H1 (cell line): ENCODE results near the gene BBLN. TPM values are rescaled to one million over a fixed set of nuclear protein-coding genes. Genes with fewer than 3 reads are reported as not detected.

Experiments
- CTCF ChIA-PET: fragments of 300-600 bp; sonication (Branson Sonifier 250); formaldehyde crosslinking; loops from one replicate; lab custom pipeline; 2021; ENCODE audit not compliant: partially characterized antibody; lab: Charles Lee
- POLR2A ChIA-PET: fragments of 300-600 bp; sonication (Branson Sonifier 250); formaldehyde crosslinking; loops from one replicate; lab custom pipeline; 2021; ENCODE audit warnings: inconsistent platforms; ENCODE audit not compliant: partially characterized antibody; lab: Charles Lee
- DNase-seq, 2 experiments: peaks; one replicate each; pipeline versions ENCODE4 v3.0.0 to v3.0.0-alpha.2; 2010 to 2022; ENCODE audit warnings: low spot score in 2 of 2, low read depth in 1 of 2, mixed read lengths in 1 of 2
- FAIRE-seq: peaks from 2 replicates; lab custom pipeline; 2011; peaks lifted over from hg19 to GRCh38; lab: Jason Lieb, UNC
- H2AFZ ChIP-seq: 2 replicates; pipeline ENCODE4 v1.8.1; 2012; ENCODE audit warnings: low read length, inconsistent platforms
- H2AK5ac ChIP-seq: 2 replicates; pipeline ENCODE4 v1.6.1; 2013; ENCODE audit warnings: low read depth, low read length
- H2BK120ac ChIP-seq: replicated peaks from 2 replicates; pipeline ENCODE3; 2013; ENCODE audit warnings: low read depth, low read length, inconsistent platforms
- H2BK12ac ChIP-seq: 2 replicates; pipeline ENCODE4 v1.6.1; 2013; ENCODE audit warnings: low read depth, low read length
- H2BK15ac ChIP-seq: 2 replicates; pipeline ENCODE4 v1.6.1; 2013; ENCODE audit warnings: low read length
- H2BK20ac ChIP-seq: 2 replicates; pipeline ENCODE4 v1.6.1; 2013; ENCODE audit warnings: low read length
- H2BK5ac ChIP-seq: 2 replicates; pipeline ENCODE4 v1.6.1; 2013; ENCODE audit warnings: low read depth, low read length
- H3K14ac ChIP-seq: 2 replicates; pipeline ENCODE4 v1.6.1; 2013; ENCODE audit warnings: inconsistent platforms; ENCODE audit not compliant: insufficient read length
- H3K18ac ChIP-seq: 2 replicates; pipeline ENCODE4 v1.6.1; 2013; ENCODE audit warnings: low read length; ENCODE audit errors: extremely low read depth
- H3K23ac ChIP-seq: 2 replicates; pipeline ENCODE4 v1.6.1; 2013; ENCODE audit warnings: inconsistent platforms; ENCODE audit not compliant: insufficient read length
- H3K23me2 ChIP-seq: 2 replicates; pipeline ENCODE4 v1.6.1; 2013; ENCODE audit warnings: low read depth, low read length
- H3K27ac ChIP-seq: 2 replicates; pipeline ENCODE4 v1.6.1; 2011; ENCODE audit warnings: low read depth, low read length, inconsistent platforms
- H3K27me3 ChIP-seq, 4 experiments: replicated peaks in 1 of 4; 1 replicate in 1 of 4; 2 replicates in 3 of 4; pipeline versions ENCODE4 v1.6.1 to v1.8.1; 2011 to 2013; ENCODE audit warnings: low read length in 3 of 4, mild to moderate bottlenecking in 3 of 4, inconsistent platforms in 2 of 4, mixed read lengths in 2 of 4, moderate library complexity in 1 of 4; ENCODE audit not compliant: control insufficient read depth in 3 of 4, insufficient read depth in 3 of 4; ENCODE audit errors: extremely low read depth in 1 of 4
- H3K36me3 ChIP-seq, 4 experiments: 2 replicates each; pipeline versions ENCODE4 v1.6.1 to v1.8.1; 2011 to 2013; ENCODE audit warnings: mild to moderate bottlenecking in 4 of 4, low read length in 3 of 4, moderate library complexity in 2 of 4, control low read depth in 1 of 4, inconsistent platforms in 1 of 4; ENCODE audit not compliant: insufficient read depth in 4 of 4, control insufficient read depth in 2 of 4
- H3K4ac ChIP-seq: replicated peaks from 2 replicates; pipeline ENCODE3; 2013; ENCODE audit warnings: low read length, low read depth, mixed read lengths, inconsistent platforms; ENCODE audit not compliant: insufficient read length
- H3K4me1 ChIP-seq, 4 experiments: replicated peaks in 1 of 4; 1 replicate in 1 of 4; 2 replicates in 3 of 4; pipeline versions ENCODE4 v1.6.1 to v1.8.1; 2011 to 2013; ENCODE audit warnings: low read length in 3 of 4, inconsistent platforms in 2 of 4, mixed read lengths in 1 of 4; ENCODE audit not compliant: insufficient read depth in 4 of 4, control insufficient read depth in 3 of 4
- H3K4me2 ChIP-seq, 2 experiments: 2 replicates each; pipeline versions ENCODE4 v1.6.1 to v1.8.1; 2011 to 2013; ENCODE audit warnings: low read depth in 2 of 2, low read length in 2 of 2, control low read depth in 1 of 2, inconsistent platforms in 1 of 2, mild to moderate bottlenecking in 1 of 2; ENCODE audit not compliant: insufficient read depth in 1 of 2
- H3K4me3 ChIP-seq, 4 experiments: fragments of 200-600, 300-600 bp in 1 of 4; sonication (generic), shearing (Covaris generic), sonication (Bioruptor Twin) in 1 of 4; 2 replicates each; pipeline versions ENCODE4 v1.5.1 to v1.8.1; 2011 to 2016; ENCODE audit warnings: low read length in 4 of 4, low read depth in 3 of 4, control low read depth in 2 of 4, inconsistent platforms in 2 of 4, mild to moderate bottlenecking in 2 of 4, mixed read lengths in 1 of 4, moderate library complexity in 1 of 4; ENCODE audit not compliant: insufficient read depth in 2 of 4; ENCODE audit errors: extremely low read depth in 1 of 4
- H3K56ac ChIP-seq: replicated peaks from 2 replicates; pipeline ENCODE3; 2013; ENCODE audit warnings: low read depth, mild to moderate bottlenecking, mixed read lengths, low read length, inconsistent platforms; ENCODE audit not compliant: insufficient read length
- H3K79me1 ChIP-seq: 2 replicates; pipeline ENCODE4 v1.6.1; 2013; ENCODE audit warnings: low read depth, low read length, control low read depth
- H3K79me2 ChIP-seq, 2 experiments: 2 replicates each; pipeline versions ENCODE4 v1.6.1 to v1.8.1; 2012 to 2013; ENCODE audit warnings: low read length in 2 of 2, mild to moderate bottlenecking in 2 of 2, inconsistent platforms in 1 of 2; ENCODE audit not compliant: insufficient read depth in 2 of 2, control insufficient read depth in 1 of 2
- H3K9ac ChIP-seq, 4 experiments: replicated peaks in 1 of 4; 1 replicate in 1 of 4; 2 replicates in 3 of 4; pipeline versions ENCODE4 v1.6.1 to v1.8.1; 2011 to 2013; ENCODE audit warnings: low read depth in 3 of 4, low read length in 3 of 4, control low read depth in 2 of 4, mild to moderate bottlenecking in 2 of 4, moderate library complexity in 2 of 4, inconsistent platforms in 1 of 4; ENCODE audit errors: extremely low read depth in 1 of 4
- H3K9me3 ChIP-seq, 2 experiments: 2 replicates each; pipeline versions ENCODE4 v1.6.1 to v1.8.1; 2012 to 2013; ENCODE audit warnings: mild to moderate bottlenecking in 2 of 2, moderate library complexity in 2 of 2, control low read depth in 1 of 2, inconsistent platforms in 1 of 2, low read depth in 1 of 2, low read length in 1 of 2, mixed read lengths in 1 of 2; ENCODE audit not compliant: insufficient read depth in 2 of 2
- H4K20me1 ChIP-seq, 2 experiments: replicated peaks in 1 of 2; 2 replicates each; pipeline versions ENCODE3 to v1.8.1; 2011 to 2013; ENCODE audit warnings: inconsistent platforms in 2 of 2, low read length in 2 of 2, mild to moderate bottlenecking in 1 of 2; ENCODE audit not compliant: insufficient read depth in 2 of 2, control insufficient read depth in 1 of 2
- H4K5ac ChIP-seq: 2 replicates; pipeline ENCODE4 v1.6.1; 2013; ENCODE audit warnings: low read length, low read depth, mixed read lengths, inconsistent platforms; ENCODE audit not compliant: insufficient read length
- H4K8ac ChIP-seq: 2 replicates; pipeline ENCODE4 v1.8.0; 2013; ENCODE audit warnings: mild to moderate bottlenecking, moderate library complexity, low read length, inconsistent platforms; ENCODE audit not compliant: insufficient read depth; ENCODE audit errors: extremely low read depth
- H4K91ac ChIP-seq: replicated peaks from 2 replicates; pipeline ENCODE3; 2013; ENCODE audit warnings: low read length, mixed read lengths, inconsistent platforms; ENCODE audit not compliant: insufficient read length
- EP300 ChIP-seq, 2 experiments: IDR thresholded peaks; 1 replicate in 1 of 2; 2 replicates in 1 of 2; pipeline ENCODE4 v1.6.1; 2011 to 2012; ENCODE audit warnings: low read depth in 2 of 2, low read length in 2 of 2, mild to moderate bottlenecking in 2 of 2, borderline replicate concordance in 1 of 2, inconsistent platforms in 1 of 2, moderate library complexity in 1 of 2
- EZH2 ChIP-seq: fragments of 200-600 bp; sonication (generic); IDR thresholded peaks from 2 replicates; pipeline ENCODE4 v1.7.1; 2012; ENCODE audit warnings: low read depth, mild to moderate bottlenecking, moderate library complexity, low read length, inconsistent platforms; ENCODE audit not compliant: severe bottlenecking
- KDM1A ChIP-seq: fragments of 200-600, 300-600 bp; sonication (generic); IDR thresholded peaks from 2 replicates; pipeline ENCODE4 v1.7.1; 2016; ENCODE audit warnings: mild to moderate bottlenecking, low read length, borderline replicate concordance
- KDM4A ChIP-seq: IDR thresholded peaks from one replicate; pipeline ENCODE4 v1.7.1; 2012; ENCODE audit warnings: low read depth, mild to moderate bottlenecking, moderate library complexity, low read length, inconsistent platforms; ENCODE audit not compliant: severe bottlenecking
- NRF1 ChIP-seq: IDR thresholded peaks from 2 replicates; pipeline ENCODE4 v1.6.1; 2011; ENCODE audit warnings: mild to moderate bottlenecking, low read depth, low read length, improper control_type of control experiment
- PHF8 ChIP-seq: fragments of 200-600 bp; sonication (generic); conservative IDR thresholded peaks from 2 replicates; pipeline ENCODE4 v1.7.1; 2012; ENCODE audit warnings: low read depth, mild to moderate bottlenecking, inconsistent platforms, low read length, moderate library complexity
- POLR2A ChIP-seq, 2 experiments: IDR thresholded peaks; 1 replicate in 1 of 2; 2 replicates in 1 of 2; pipeline ENCODE4 v1.6.1; 2011; ENCODE audit warnings: low read depth in 2 of 2, low read length in 2 of 2, mild to moderate bottlenecking in 2 of 2; ENCODE audit errors: control extremely low read depth in 1 of 2
- POLR2AphosphoS5 ChIP-seq: IDR thresholded peaks from 2 replicates; pipeline ENCODE4 v1.6.1; 2011; ENCODE audit warnings: low read depth, low read length
- SIRT6 ChIP-seq: IDR thresholded peaks from one replicate; pipeline ENCODE4 v1.7.1; 2012; ENCODE audit warnings: low read length, inconsistent platforms
- SP1 ChIP-seq: IDR thresholded peaks from 2 replicates; pipeline ENCODE4 v1.6.1; 2011; ENCODE audit warnings: low read depth, low read length
- WGBS, 2 experiments: shearing (Covaris generic) in 1 of 2; methylation state at CpG; one replicate each; pipeline versions ENCODE4 v1.1.6 to v1.1.7; 2013 to 2015; ENCODE audit warnings: low lambda C conversion rate in 2 of 2, mixed read lengths in 2 of 2, inconsistent platforms in 1 of 2, low coverage in 1 of 2, missing lambda C conversion rate in 1 of 2; ENCODE audit not compliant: insufficient replicate concordance in 2 of 2, insufficient coverage in 1 of 2, insufficient read length in 1 of 2; ENCODE audit errors: extremely low coverage in 1 of 2, missing lambda C conversion rate in 1 of 2; 5-methylcytosine and 5-hydroxymethylcytosine counted together
- polyA plus RNA-seq, 7 experiments: library from polyadenylated mRNA; depleted of rRNA in 3 of 7; stranded (reverse) in 5 of 7; unstranded in 2 of 7; fragments of >200 nt in 5 of 7; fragments of 200-250 nt in 2 of 7; gene quantifications; 1 replicate in 5 of 7; 2 replicates in 1 of 7; 4 replicates in 1 of 7; pipeline versions ENCODE4 v1.2.1 to v1.2.3, GENCODE V29; 2011 to 2013; ENCODE audit warnings: missing spikeins in 2 of 7, mixed read lengths in 2 of 7
- total RNA-seq: library from RNA; stranded (reverse); fragmentation: NEBNext Ultra II Directional; extraction: Animal tissue kit (Norgen Biotek cat#: 25700); gene quantifications from 2 replicates; pipeline ENCODE4 v1.2.1, GENCODE V29; 2021
- TF ChIP-seq, protein P1 (sequence below), 3 experiments: IDR thresholded peaks; 1 replicate in 2 of 3; 2 replicates in 1 of 3; pipeline versions ENCODE4 v1.5.1 to v1.6.1; 2011; ENCODE audit warnings: low read length in 3 of 3, mild to moderate bottlenecking in 3 of 3, inconsistent platforms in 2 of 3, low read depth in 1 of 3, moderate library complexity in 1 of 3; ENCODE audit not compliant: insufficient read depth in 1 of 3; ENCODE audit errors: control extremely low read depth in 1 of 3

BBLN gene
- total and polyA plus RNA-seq, 2 of the 8 experiments (the other 6 are each of a cell fraction or from before 2014, with no cell fraction given): 63.1 to 164 TPM

DNA sequence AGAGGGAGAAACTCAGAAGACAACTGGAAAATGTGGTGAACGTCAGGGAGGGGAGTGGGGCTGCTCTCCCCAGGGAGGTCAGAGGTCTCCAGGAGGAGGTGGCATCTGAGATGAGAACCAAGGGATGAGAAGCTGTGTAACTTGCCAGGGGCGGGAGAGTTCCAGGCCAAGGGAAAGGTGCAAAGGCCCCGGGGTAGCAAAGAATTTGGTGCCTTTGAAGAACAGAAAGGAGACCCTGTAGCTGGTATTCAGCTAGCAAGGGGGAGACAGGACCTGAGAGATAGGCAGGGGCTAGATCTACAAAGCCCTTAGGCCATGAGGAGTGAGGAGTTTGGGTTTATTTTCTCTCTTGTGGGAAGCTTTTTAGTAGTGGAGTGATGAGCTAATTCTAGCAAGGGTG is 46.4 kb downstream of the BBLN start:
- Histone ChIP-seq H2BK15ac (no peak overlapping the region), H3K79me2 (peaks cover 0 to 3% of the 10 kb centered on the region in 2 experiments; a peak in 1 of 4 replicates), H4K91ac (no peak overlapping the region), H3K4me1 (peaks cover 3 to 11% (median 9%) of the 10 kb centered on the region in 4 experiments; a peak in 6 of 7 replicates), H3K36me3 (no peaks in the 10 kb centered on the region), H2AFZ (no peak overlapping the region), H3K4me2 (no peak overlapping the region), H3K56ac (no peak overlapping the region), H2AK5ac (no peak overlapping the region), H3K9me3 (no peaks in the 10 kb centered on the region), H3K23ac (no peak overlapping the region), H2BK120ac (no peak overlapping the region), H2BK12ac (no peak overlapping the region), H3K79me1 (no peaks in the 10 kb centered on the region; the same call in 1 of the 2 replicates), H3K23me2 (peaks cover 6% of the 10 kb centered on the region; the same call in 1 of the 2 replicates), H3K14ac (no peak overlapping the region), H3K27me3 (no peaks in the 10 kb centered on the region), H4K20me1 (peaks cover 0 to 9% of the 10 kb centered on the region in 2 experiments), H3K9ac (no peak overlapping the region), H3K4me3 (no peak overlapping the region), H2BK5ac (no peak overlapping the region), H4K8ac (no peak overlapping the region), H4K5ac (no peak overlapping the region), H2BK20ac (no peak overlapping the region), H3K4ac (no peak overlapping the region), H3K18ac (no peak overlapping the region), H3K27ac (no peak overlapping the region)
- FAIRE-seq (no peak), DNase-seq (no peak)
- ChIA-PET POLR2A (interaction anchor here (0.6 to 2.1 kb wide), 6 partner anchors 8 to 51 kb away, joined by 3 to 14 read pairs (median 4); no protein-coding TSS in a partner anchor), CTCF (interaction anchor here (1.1 to 2.3 kb wide), 5 partner anchors 11 to 53 kb away, joined by 3 to 14 read pairs (median 4); no protein-coding TSS in a partner anchor)
- 86% methylated on average over 3 of the region's 3 CpGs; no CpG with 5 or more reads in 1 of the 2 experiments for WGBS, 2 experiments
- TF ChIP-seq, protein P1, sequence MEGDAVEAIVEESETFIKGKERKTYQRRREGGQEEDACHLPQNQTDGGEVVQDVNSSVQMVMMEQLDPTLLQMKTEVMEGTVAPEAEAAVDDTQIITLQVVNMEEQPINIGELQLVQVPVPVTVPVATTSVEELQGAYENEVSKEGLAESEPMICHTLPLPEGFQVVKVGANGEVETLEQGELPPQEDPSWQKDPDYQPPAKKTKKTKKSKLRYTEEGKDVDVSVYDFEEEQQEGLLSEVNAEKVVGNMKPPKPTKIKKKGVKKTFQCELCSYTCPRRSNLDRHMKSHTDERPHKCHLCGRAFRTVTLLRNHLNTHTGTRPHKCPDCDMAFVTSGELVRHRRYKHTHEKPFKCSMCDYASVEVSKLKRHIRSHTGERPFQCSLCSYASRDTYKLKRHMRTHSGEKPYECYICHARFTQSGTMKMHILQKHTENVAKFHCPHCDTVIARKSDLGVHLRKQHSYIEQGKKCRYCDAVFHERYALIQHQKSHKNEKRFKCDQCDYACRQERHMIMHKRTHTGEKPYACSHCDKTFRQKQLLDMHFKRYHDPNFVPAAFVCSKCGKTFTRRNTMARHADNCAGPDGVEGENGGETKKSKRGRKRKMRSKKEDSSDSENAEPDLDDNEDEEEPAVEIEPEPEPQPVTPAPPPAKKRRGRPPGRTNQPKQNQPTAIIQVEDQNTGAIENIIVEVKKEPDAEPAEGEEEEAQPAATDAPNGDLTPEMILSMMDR (IDR thresholded peaks at IDR 0.05; ENCODE audit: control extremely low read depth in 1 of 3, insufficient read depth in 1 of 3, low read depth in 1 of 3, low read length in 3 of 3): no peak
- TF ChIP-seq SIRT6: no peak
- TF ChIP-seq SP1: no peak
- TF ChIP-seq EZH2: no peak
- no peak for TF ChIP-seq POLR2A (IDR thresholded peaks at IDR 0.05; ENCODE audit: control extremely low read depth in 1 of 2, low read depth in 2 of 2, low read length in 2 of 2)
- no peak for TF ChIP-seq PHF8
- no peak for TF ChIP-seq EP300 (IDR thresholded peaks at IDR 0.05; ENCODE audit: borderline replicate concordance in 1 of 2, low read depth in 2 of 2, low read length in 2 of 2)
- no peak for TF ChIP-seq KDM1A
- no peak for TF ChIP-seq POLR2AphosphoS5
- no peak for TF ChIP-seq NRF1
- no peak for TF ChIP-seq KDM4A
